OCI-LY3 (cell line): Measurements from ENCODE around the gene EPPIN.

Source experiments
- H2AFZ ChIP-seq: fragments of 200-600, 300-600 bp; shearing (Covaris generic); 2 replicates; pipeline ENCODE4 v1.6.0; 2014; ENCODE audit warnings: antibody characterized with exemption, low read depth, low read length
- H3K27ac ChIP-seq: fragments of 200-600, 300-600 bp; sonication (generic); 2 replicates; pipeline ENCODE4 v1.5.1; 2014; ENCODE audit warnings: mild to moderate bottlenecking, low read length, moderate library complexity, mixed read lengths
- H3K27me3 ChIP-seq: fragments of 200-600, 300-600 bp; sonication (generic); 2 replicates; pipeline ENCODE4 v1.6.1; 2014; ENCODE audit warnings: low read depth, low read length, mixed read lengths
- H3K36me3 ChIP-seq: fragments of 200-600, 300-600 bp; sonication (generic); replicated peaks from 2 replicates; pipeline ENCODE3; 2014; ENCODE audit warnings: low read depth, low read length, mixed read lengths
- H3K4me1 ChIP-seq: fragments of 300-600, 200-600 bp; sonication (generic); 2 replicates; pipeline ENCODE4 v1.6.1; 2014; ENCODE audit warnings: low read length, mixed read lengths
- H3K4me2 ChIP-seq: fragments of 200-600, 300-600 bp; sonication (generic); 2 replicates; pipeline ENCODE4 v1.6.1; 2014; ENCODE audit warnings: low read length, mixed read lengths
- H3K4me3 ChIP-seq: fragments of 300-600, 200-600 bp; sonication (generic); 2 replicates; pipeline ENCODE4 v1.5.1; 2014; ENCODE audit warnings: antibody characterized with exemption, mild to moderate bottlenecking, low read length, moderate library complexity
- H3K79me2 ChIP-seq: fragments of 300-600, 200-600 bp; shearing (Covaris generic); 2 replicates; pipeline ENCODE4 v1.6.1; 2014; ENCODE audit warnings: mild to moderate bottlenecking, low read length, mixed read lengths
- H3K9ac ChIP-seq: fragments of 300-600, 200-600 bp; shearing (Covaris generic); 2 replicates; pipeline ENCODE4 v1.6.0; 2014; ENCODE audit warnings: mild to moderate bottlenecking, low read length, moderate library complexity
- H3K9me3 ChIP-seq: fragments of 200-600, 300-600 bp; shearing (Covaris generic); 2 replicates; pipeline ENCODE4 v1.6.1; 2014; ENCODE audit warnings: low read length, mixed read lengths; ENCODE audit not compliant: insufficient read depth
- H4K20me1 ChIP-seq: fragments of 200-600, 300-600 bp; sonication (generic); 2 replicates; pipeline ENCODE4 v1.6.1; 2016; ENCODE audit warnings: low read length, mixed read lengths; ENCODE audit not compliant: insufficient read depth
- EZH2phosphoT487 ChIP-seq: fragments of 200-600 bp; shearing (Covaris generic); IDR thresholded peaks from 2 replicates; pipeline ENCODE4 v1.6.1; 2018; ENCODE audit warnings: antibody characterized with exemption, mixed run types, low read depth
- TF ChIP-seq, protein P1 (sequence below): fragments of 200-600, 300-600 bp; sonication (generic); IDR thresholded peaks from 2 replicates; pipeline ENCODE4 v1.5.1; 2014; ENCODE audit warnings: antibody characterized with exemption, low read length, low read depth

The EPPIN gene

DNA sequence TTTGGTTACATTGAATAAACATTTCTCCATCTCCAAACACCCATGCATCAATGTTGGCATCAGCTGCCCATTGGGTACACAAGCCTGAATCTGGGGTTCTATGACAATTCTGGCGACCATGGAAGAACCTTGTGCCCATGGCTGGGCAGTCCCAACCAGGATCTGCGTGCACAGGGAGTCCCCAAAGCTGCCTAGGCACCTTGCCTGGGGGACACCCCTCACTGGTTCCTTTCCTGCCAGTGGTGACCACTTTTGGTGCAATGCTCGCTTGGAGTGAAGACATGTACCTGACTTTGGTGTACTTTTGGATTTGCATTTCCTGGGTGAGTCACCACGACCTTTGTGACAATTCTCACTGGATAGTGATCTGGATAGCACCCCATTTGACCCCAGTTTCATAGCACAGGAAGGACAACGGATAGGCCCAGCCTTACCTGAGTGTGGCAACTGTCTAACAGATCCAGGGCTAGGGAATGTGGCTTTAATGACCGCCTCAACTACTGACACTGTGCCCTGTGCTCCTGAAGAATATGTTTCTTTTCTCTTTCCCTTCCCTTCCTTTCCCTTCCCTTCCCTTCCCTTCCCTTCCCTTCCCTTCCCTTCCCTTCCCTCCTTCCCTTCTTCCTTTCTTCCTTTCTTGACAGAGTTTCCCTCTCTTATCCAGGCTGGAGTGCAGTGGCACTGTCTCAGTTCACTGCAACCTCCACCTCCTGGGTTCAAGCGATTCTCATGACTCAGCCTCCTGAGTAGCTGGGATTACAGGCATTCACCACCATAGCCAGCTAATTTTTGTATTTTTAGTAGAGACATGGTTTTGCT is 38.9 kb downstream of the EPPIN start:
- Histone ChIP-seq H3K4me1 (peaks cover 22% of the 10 kb centered on the region), H3K79me2 (no peaks in the 10 kb centered on the region), H2AFZ (no peak overlapping the region), H3K4me3 (no peak overlapping the region), H3K27me3 (peaks cover 68% of the 10 kb centered on the region), H3K9me3 (no peaks in the 10 kb centered on the region), H3K27ac (no peak overlapping the region), H3K9ac (no peak overlapping the region), H4K20me1 (no peaks in the 10 kb centered on the region; the same call in 1 of the 2 replicates), H3K4me2 (peak overlapping the region; percentile 71), H3K36me3 (no peaks in the 10 kb centered on the region)
- TF ChIP-seq EZH2phosphoT487, result no peak
- TF ChIP-seq, protein P1, sequence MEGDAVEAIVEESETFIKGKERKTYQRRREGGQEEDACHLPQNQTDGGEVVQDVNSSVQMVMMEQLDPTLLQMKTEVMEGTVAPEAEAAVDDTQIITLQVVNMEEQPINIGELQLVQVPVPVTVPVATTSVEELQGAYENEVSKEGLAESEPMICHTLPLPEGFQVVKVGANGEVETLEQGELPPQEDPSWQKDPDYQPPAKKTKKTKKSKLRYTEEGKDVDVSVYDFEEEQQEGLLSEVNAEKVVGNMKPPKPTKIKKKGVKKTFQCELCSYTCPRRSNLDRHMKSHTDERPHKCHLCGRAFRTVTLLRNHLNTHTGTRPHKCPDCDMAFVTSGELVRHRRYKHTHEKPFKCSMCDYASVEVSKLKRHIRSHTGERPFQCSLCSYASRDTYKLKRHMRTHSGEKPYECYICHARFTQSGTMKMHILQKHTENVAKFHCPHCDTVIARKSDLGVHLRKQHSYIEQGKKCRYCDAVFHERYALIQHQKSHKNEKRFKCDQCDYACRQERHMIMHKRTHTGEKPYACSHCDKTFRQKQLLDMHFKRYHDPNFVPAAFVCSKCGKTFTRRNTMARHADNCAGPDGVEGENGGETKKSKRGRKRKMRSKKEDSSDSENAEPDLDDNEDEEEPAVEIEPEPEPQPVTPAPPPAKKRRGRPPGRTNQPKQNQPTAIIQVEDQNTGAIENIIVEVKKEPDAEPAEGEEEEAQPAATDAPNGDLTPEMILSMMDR, result no peak

DNA sequence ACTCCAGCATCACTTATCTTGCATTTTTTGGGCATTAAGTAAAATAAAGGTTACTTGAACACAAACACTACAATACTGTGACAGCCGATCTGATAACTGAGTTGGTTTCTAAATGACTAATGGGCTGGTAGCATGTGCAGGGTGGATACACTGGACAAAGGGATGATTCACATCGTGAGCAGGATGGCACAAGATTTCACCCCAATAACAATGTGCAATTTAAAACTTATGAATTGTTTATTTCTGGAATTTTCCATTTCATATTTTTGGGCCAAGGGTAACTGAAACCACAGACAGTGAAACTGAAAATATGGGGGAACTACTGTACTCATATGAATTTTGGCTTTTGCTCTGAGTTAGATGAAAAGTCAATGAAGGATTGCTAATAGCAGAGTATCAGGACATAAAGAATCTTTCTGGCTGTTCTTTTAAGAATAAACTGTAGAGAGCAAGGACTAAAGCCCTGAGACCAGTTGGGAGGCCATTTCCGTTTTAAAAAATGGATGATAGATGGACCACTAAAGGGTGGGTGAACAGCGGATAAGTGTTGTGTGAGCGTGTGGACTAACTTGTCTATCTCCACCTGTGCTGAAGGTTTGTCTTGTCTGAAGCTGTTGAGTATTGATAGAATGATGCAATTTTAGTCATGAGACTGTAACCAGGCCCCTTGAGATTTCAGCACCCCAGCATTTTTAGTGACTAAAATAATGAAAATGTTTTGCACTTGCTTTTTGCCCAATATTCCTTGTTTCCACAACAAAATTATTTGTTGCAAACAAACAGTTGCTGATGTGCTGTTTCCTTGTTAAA is 40.0 kb downstream of the EPPIN start:
- H2AFZ ChIP-seq, result no peak overlapping the region
- H3K27ac ChIP-seq, result peak overlapping the region; percentile 14; the same call in 1 of the 2 replicates
- no peaks in the 10 kb centered on the region for H3K9me3 ChIP-seq
- H3K4me3 ChIP-seq, result peak overlapping the region; percentile 47
- TF ChIP-seq, protein P1, result no peak
- TF ChIP-seq EZH2phosphoT487, result no peak
- no peak overlapping the region for H3K9ac ChIP-seq
- no peaks in the 10 kb centered on the region for H3K79me2 ChIP-seq
- H3K36me3 ChIP-seq, result no peaks in the 10 kb centered on the region
- H4K20me1 ChIP-seq, result no peaks in the 10 kb centered on the region; the same call in 1 of the 2 replicates
- H3K27me3 ChIP-seq, result peaks cover 68% of the 10 kb centered on the region
- peaks cover 22% of the 10 kb centered on the region for H3K4me1 ChIP-seq
- peak overlapping the region; percentile 71 for H3K4me2 ChIP-seq

DNA sequence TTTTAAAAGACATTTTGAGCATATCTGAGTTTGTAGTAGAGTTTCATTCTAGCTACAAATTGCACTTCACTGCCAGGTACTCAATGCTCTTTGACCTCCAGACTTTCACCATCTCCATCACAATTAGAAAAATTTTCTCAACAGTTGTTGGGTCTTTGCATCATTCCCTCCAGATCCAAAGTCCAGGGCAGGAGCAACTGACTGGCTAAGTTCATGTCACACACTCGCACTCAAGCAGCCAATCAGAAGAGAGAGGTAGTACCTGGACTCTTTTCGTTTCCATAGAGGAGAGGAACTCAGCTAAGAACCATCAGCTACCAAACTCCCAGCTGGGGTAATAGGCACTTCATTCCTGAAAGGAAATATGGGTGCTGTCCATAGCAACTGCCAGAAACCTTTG is 40.8 kb downstream of the EPPIN start:
- H3K79me2 ChIP-seq, result no peaks in the 10 kb centered on the region
- H4K20me1 ChIP-seq, result no peaks in the 10 kb centered on the region; the same call in 1 of the 2 replicates
- peaks cover 22% of the 10 kb centered on the region for H3K4me1 ChIP-seq
- H3K9ac ChIP-seq, result no peak overlapping the region
- H3K27ac ChIP-seq, result no peak overlapping the region
- H2AFZ ChIP-seq, result no peak overlapping the region
- TF ChIP-seq, protein P1, result no peak
- no peak for TF ChIP-seq EZH2phosphoT487
- H3K27me3 ChIP-seq, result peaks cover 71% of the 10 kb centered on the region
- no peak overlapping the region for H3K4me3 ChIP-seq
- no peaks in the 10 kb centered on the region for H3K36me3 ChIP-seq
- H3K4me2 ChIP-seq, result no peak overlapping the region
- H3K9me3 ChIP-seq, result no peaks in the 10 kb centered on the region

DNA sequence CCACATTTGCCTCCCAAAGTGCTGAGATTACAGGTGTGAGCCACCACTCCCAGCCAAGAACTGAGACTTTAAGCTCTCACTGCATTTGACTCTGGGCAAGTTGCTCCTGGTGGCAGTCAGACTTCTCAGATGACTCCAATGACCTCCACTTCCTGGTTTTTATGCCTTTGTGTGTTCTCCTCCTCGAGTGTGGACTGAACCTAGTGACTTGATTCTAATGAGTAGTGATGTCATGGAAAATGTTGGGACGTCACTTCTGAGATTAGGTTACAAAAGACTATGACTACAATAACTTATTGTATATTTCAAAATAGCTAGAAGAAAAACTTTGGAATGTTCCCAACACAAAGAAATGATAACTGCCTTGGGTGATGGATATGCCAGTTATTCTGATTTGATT is 43.8 kb downstream of the EPPIN start:
- H3K9me3 ChIP-seq, result no peaks in the 10 kb centered on the region
- no peaks in the 10 kb centered on the region for H3K79me2 ChIP-seq
- H3K4me2 ChIP-seq, result no peak overlapping the region
- H3K9ac ChIP-seq, result no peak overlapping the region
- no peak overlapping the region for H3K4me3 ChIP-seq
- H4K20me1 ChIP-seq, result no peaks in the 10 kb centered on the region; the same call in 1 of the 2 replicates
- peaks cover 22% of the 10 kb centered on the region for H3K4me1 ChIP-seq
- TF ChIP-seq, protein P1, result no peak
- no peak for TF ChIP-seq EZH2phosphoT487
- H3K36me3 ChIP-seq, result no peaks in the 10 kb centered on the region
- H3K27me3 ChIP-seq, result peaks cover 76% of the 10 kb centered on the region
- no peak overlapping the region for H2AFZ ChIP-seq
- no peak overlapping the region for H3K27ac ChIP-seq
